IMR-90 (cell line): Measurements from ENCODE around the gene DLEU7. TPM values are rescaled to one million over a fixed set of nuclear protein-coding genes. Genes with fewer than 3 reads are reported as not detected.

ENCODE experiments used
- ATAC-seq: fragments of 200-7000 bp; cut with Tn5 transposase; 2 replicates; pipeline ENCODE4 v1.9.1; 2020; ENCODE audit warnings: low read depth, mild to moderate bottlenecking, moderate library complexity
- BruUV-seq: library from RNA; stranded (reverse); fragments of 400-500 nt; replicated peaks from 2 replicates; lab custom pipeline; 2021; lab: Mats Ljungman, UMichigan
- CTCF ChIA-PET: fragments of 300-600 bp; formaldehyde crosslinking; extraction: SDS; loops from one replicate; lab custom pipeline; 2021; ENCODE audit warnings: antibody characterized with exemption; lab: Yijun Ruan, JAX
- POLR2A ChIA-PET: fragments of 300-600 bp; sonication (Branson Sonifier 250); formaldehyde crosslinking; loops from one replicate; lab custom pipeline; 2022; ENCODE audit warnings: antibody characterized with exemption; ENCODE audit not compliant: unreplicated experiment; lab: Charles Lee
- DNase-seq: peaks from one replicate; pipeline ENCODE4 v3.0.0; 2013
- H2AFZ ChIP-seq: replicated peaks from 2 replicates; pipeline ENCODE3; 2013; ENCODE audit warnings: low read length, mild to moderate bottlenecking; ENCODE audit not compliant: poor library complexity
- H2AK5ac ChIP-seq: 2 replicates; pipeline ENCODE4 v1.6.1; 2013; ENCODE audit warnings: low read depth, low read length, inconsistent platforms
- H2AK9ac ChIP-seq: replicated peaks from 2 replicates; pipeline ENCODE3; 2013; ENCODE audit warnings: mild to moderate bottlenecking, low read depth, low read length, moderate library complexity; ENCODE audit not compliant: poor library complexity
- H2BK120ac ChIP-seq: 2 replicates; pipeline ENCODE4 v1.6.1; 2013; ENCODE audit warnings: low read depth, low read length, inconsistent platforms
- H2BK15ac ChIP-seq: 3 replicates; pipeline ENCODE4 v1.6.1; 2013; ENCODE audit warnings: low read depth, low read length, inconsistent platforms
- H2BK20ac ChIP-seq: 2 replicates; pipeline ENCODE4 v1.6.1; 2013; ENCODE audit warnings: low read depth, mild to moderate bottlenecking, inconsistent platforms, low read length, moderate library complexity
- H2BK5ac ChIP-seq: 2 replicates; pipeline ENCODE4 v1.6.1; 2013; ENCODE audit warnings: mild to moderate bottlenecking, low read depth, low read length, inconsistent platforms; ENCODE audit not compliant: poor library complexity, severe bottlenecking
- H3K14ac ChIP-seq: replicated peaks from 2 replicates; pipeline ENCODE4 v1.6.1; 2013; ENCODE audit warnings: low read depth, low read length, inconsistent platforms
- H3K18ac ChIP-seq: 2 replicates; pipeline ENCODE4 v1.6.1; 2013; ENCODE audit warnings: low read depth, low read length, control low read depth
- H3K23ac ChIP-seq: 2 replicates; pipeline ENCODE4 v1.6.1; 2013; ENCODE audit warnings: low read depth, low read length, inconsistent platforms
- H3K27ac ChIP-seq: 2 replicates; pipeline ENCODE4 v1.5.1; 2013; ENCODE audit warnings: mild to moderate bottlenecking, control low read depth, low read length; ENCODE audit not compliant: insufficient read depth
- H3K27me3 ChIP-seq: 2 replicates; pipeline ENCODE4 v1.6.1; 2013; ENCODE audit warnings: low read length; ENCODE audit not compliant: control insufficient read depth, insufficient read depth
- H3K36me3 ChIP-seq: 2 replicates; pipeline ENCODE4 v1.6.1; 2013; ENCODE audit warnings: low read length, mixed read lengths; ENCODE audit not compliant: control insufficient read depth, insufficient read depth
- H3K4ac ChIP-seq: 2 replicates; pipeline ENCODE4 v1.6.1; 2013; ENCODE audit warnings: low read depth, low read length, inconsistent platforms
- H3K4me1 ChIP-seq: 2 replicates; pipeline ENCODE4 v1.6.1; 2013; ENCODE audit warnings: low read length, mixed read lengths; ENCODE audit not compliant: control insufficient read depth, insufficient read depth
- H3K4me2 ChIP-seq: 2 replicates; pipeline ENCODE4 v1.6.1; 2013; ENCODE audit warnings: low read depth, mild to moderate bottlenecking, control low read depth, low read length, moderate library complexity
- H3K4me3 ChIP-seq: 2 replicates; pipeline ENCODE4 v1.5.1; 2013; ENCODE audit warnings: low read depth, mild to moderate bottlenecking, control low read depth, low read length, moderate library complexity; ENCODE audit not compliant: insufficient read depth
- H3K56ac ChIP-seq: 2 replicates; pipeline ENCODE4 v1.6.1; 2013; ENCODE audit warnings: low read length, inconsistent platforms; ENCODE audit not compliant: insufficient read depth; ENCODE audit errors: extremely low read depth
- H3K79me1 ChIP-seq, 2 experiments: 2 replicates each; pipeline ENCODE4 v1.6.1; 2013; ENCODE audit warnings: low read length in 2 of 2, inconsistent platforms in 1 of 2, low read depth in 1 of 2
- H3K9ac ChIP-seq: 2 replicates; pipeline ENCODE4 v1.6.1; 2013; ENCODE audit warnings: low read depth, low read length, control low read depth
- H3K9me1 ChIP-seq: 2 replicates; pipeline ENCODE4 v1.6.1; 2013; ENCODE audit warnings: low read length, inconsistent platforms; ENCODE audit not compliant: insufficient read depth
- H3K9me3 ChIP-seq: 2 replicates; pipeline ENCODE4 v1.6.1; 2013; ENCODE audit warnings: low read length; ENCODE audit not compliant: control insufficient read depth, insufficient read depth
- H4K20me1 ChIP-seq: 2 replicates; pipeline ENCODE4 v1.6.1; 2013; ENCODE audit warnings: low read length, inconsistent platforms; ENCODE audit not compliant: insufficient read depth
- H4K5ac ChIP-seq: 2 replicates; pipeline ENCODE4 v1.6.1; 2013; ENCODE audit warnings: mild to moderate bottlenecking, low read depth, low read length, control low read depth
- H4K8ac ChIP-seq, 2 experiments: 2 replicates each; pipeline ENCODE4 v1.6.1; 2013; ENCODE audit warnings: low read depth in 2 of 2, low read length in 2 of 2, control low read depth in 1 of 2, inconsistent platforms in 1 of 2
- H4K91ac ChIP-seq: 2 replicates; pipeline ENCODE4 v1.6.1; 2013; ENCODE audit warnings: low read depth, low read length, inconsistent platforms; ENCODE audit not compliant: insufficient read depth
- BHLHE40 ChIP-seq: fragments of 150-350 bp; IDR thresholded peaks from 2 replicates; pipeline ENCODE4 v1.6.1; 2016; ENCODE audit warnings: mild to moderate bottlenecking, low read depth, low read length
- ELK1 ChIP-seq: fragments of 150-350 bp; IDR thresholded peaks from 2 replicates; pipeline ENCODE4 v1.6.1; 2016; ENCODE audit warnings: low read depth, mild to moderate bottlenecking, low read length, moderate library complexity, borderline replicate concordance
- FOS ChIP-seq: fragments of 150-350 bp; IDR thresholded peaks from 2 replicates; pipeline ENCODE4 v1.6.1; 2016; ENCODE audit warnings: low read depth, low read length
- MAFK ChIP-seq: IDR thresholded peaks from 2 replicates; pipeline ENCODE4 v1.6.1; 2012; ENCODE audit warnings: low read depth, low read length, improper control_type of control experiment
- MAZ ChIP-seq: IDR thresholded peaks from 2 replicates; pipeline ENCODE4 v1.6.1; 2012; ENCODE audit warnings: low read depth, mild to moderate bottlenecking, low read length, improper control_type of control experiment, moderate library complexity, borderline replicate concordance
- NFE2L2 ChIP-seq: fragments of 150-350 bp; IDR thresholded peaks from 2 replicates; pipeline ENCODE4 v1.6.1; 2016; ENCODE audit warnings: low read depth, mild to moderate bottlenecking, low read length
- POLR2A ChIP-seq: IDR thresholded peaks from 2 replicates; pipeline ENCODE4 v1.6.1; 2012; ENCODE audit warnings: mild to moderate bottlenecking, low read depth, low read length
- RAD21 ChIP-seq: IDR thresholded peaks from 2 replicates; pipeline ENCODE4 v1.6.1; 2012; ENCODE audit warnings: low read length, improper control_type of control experiment
- RCOR1 ChIP-seq: IDR thresholded peaks from 2 replicates; pipeline ENCODE4 v1.6.1; 2012; ENCODE audit warnings: mild to moderate bottlenecking, low read length, improper control_type of control experiment; ENCODE audit not compliant: insufficient replicate concordance
- SMC3 ChIP-seq: fragments of 150-350 bp; IDR thresholded peaks from 2 replicates; pipeline ENCODE4 v1.6.1; 2016; ENCODE audit warnings: low read depth, mild to moderate bottlenecking, antibody characterized with exemption, low read length, moderate library complexity
- USF2 ChIP-seq: fragments of 150-350 bp; IDR thresholded peaks from 2 replicates; pipeline ENCODE4 v1.6.1; 2017; ENCODE audit warnings: mild to moderate bottlenecking, antibody characterized with exemption, low read length, low read depth
- WGBS, 2 experiments: methylation state at CpG; one replicate each; pipeline versions ENCODE4 v1.1.5 to v1.1.7; 2013; ENCODE audit warnings: missing lambda C conversion rate in 2 of 2; ENCODE audit not compliant: insufficient read length in 1 of 2; ENCODE audit errors: extremely low coverage in 2 of 2; 5-methylcytosine and 5-hydroxymethylcytosine counted together
- dilution Hi-C: fragments of 300-500 bp; cut with HindIII; formaldehyde crosslinking; loops from one replicate; pipeline ENCODE4 v1.14.3; 2018; ENCODE audit warnings: low sequenced_read_pairs; ENCODE audit not compliant: unreplicated experiment
- in situ Hi-C: fragments of 300-500 bp; cut with MboI; formaldehyde crosslinking; loops from 3 replicates; pipeline ENCODE4 v1.14.3; 2019; ENCODE audit warnings: low sequenced_read_pairs, inconsistent platforms, mixed read lengths
- intact Hi-C: fragments of 100-400 bp; cut with micrococcal nuclease; formaldehyde crosslinking; loops from 2 replicates; pipeline ENCODE4 v1.10.0; 2022
- polyA plus RNA-seq, 3 experiments: library from polyadenylated mRNA; depleted of rRNA; stranded (reverse); fragments of >200 nt; gene quantifications; 2 replicates each; pipeline ENCODE4 v1.2.3, GENCODE V29; 2012; ENCODE audit warnings: low replicate concordance in 1 of 3
- total RNA-seq: library from RNA; depleted of rRNA; stranded (reverse); fragments of >200 nt; gene quantifications from 2 replicates; pipeline ENCODE4 v1.2.3, GENCODE V29; 2012

The DLEU7 gene
- total and polyA plus RNA-seq, 2 of the 4 experiments (the other 2 are of a cell fraction) = not detected

DNA sequence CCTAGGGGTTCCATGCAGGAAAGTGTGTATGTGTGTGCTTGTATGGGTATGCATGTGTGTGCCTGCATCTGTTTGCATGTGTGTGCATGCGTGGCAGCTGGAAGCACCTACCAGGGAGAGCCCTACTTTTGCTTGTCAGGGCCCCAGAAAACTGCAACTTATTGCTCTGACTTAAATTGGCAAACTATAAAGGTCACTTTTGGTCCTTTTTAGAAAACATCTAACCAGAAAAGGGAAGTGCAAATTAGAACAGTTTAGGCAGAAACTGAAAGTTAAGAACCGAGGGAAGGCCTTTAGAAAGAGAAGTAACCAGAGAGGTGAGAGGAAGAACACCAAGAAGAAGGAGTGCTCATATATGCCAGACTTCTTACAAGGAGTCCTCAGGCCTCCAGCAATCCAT lies 32.5 kb downstream of the DLEU7 start:
- Histone ChIP-seq H4K20me1 (no peaks in the 10 kb centered on the region), H2BK20ac (no peak overlapping the region), H3K23ac (no peak overlapping the region), H3K56ac (no peak overlapping the region), H3K9ac (no peak overlapping the region), H3K14ac (no peak overlapping the region), H2BK15ac (no peak overlapping the region), H4K91ac (no peak overlapping the region), H3K4ac (no peak overlapping the region), H2BK120ac (no peak overlapping the region), H2AK9ac (no peak overlapping the region), H4K8ac (no peak overlapping the region), H2BK5ac (no peak overlapping the region), H2AFZ (no peak overlapping the region), H3K9me1 (no peaks in the 10 kb centered on the region), H3K79me1 (no peaks in the 10 kb centered on the region), H3K27ac (no peak overlapping the region), H3K4me1 (no peaks in the 10 kb centered on the region), H3K36me3 (no peaks in the 10 kb centered on the region), H4K5ac (no peak overlapping the region), H3K27me3 (peaks cover 9% of the 10 kb centered on the region), H3K4me2 (no peak overlapping the region), H3K9me3 (no peaks in the 10 kb centered on the region), H3K18ac (no peak overlapping the region), H3K4me3 (no peak overlapping the region), H2AK5ac (no peak overlapping the region)
- POLR2A ChIA-PET = interaction anchor here (0.5 kb wide), 1 partner anchor 246 kb away, joined by 6 read pairs; no protein-coding TSS in a partner anchor
- ATAC-seq = no peak
- dilution Hi-C loops = no loop called here
- WGBS, 2 experiments = no CpG with 5 or more reads among the region's 2 CpGs
- no TSS peak for BruUV-seq
- no peak for DNase-seq
- TF ChIP-seq USF2 = no peak
- no peak for TF ChIP-seq BHLHE40
- no peak for TF ChIP-seq RAD21
- TF ChIP-seq ELK1 = no peak
- TF ChIP-seq NFE2L2 = no peak
- TF ChIP-seq RCOR1 = no peak
- no peak for TF ChIP-seq MAZ
- no peak for TF ChIP-seq POLR2A
- TF ChIP-seq FOS = no peak
- no peak for TF ChIP-seq SMC3
- TF ChIP-seq MAFK = no peak
- in situ Hi-C loops = no loop called here
- intact Hi-C loops = loop anchor here (2.0 kb wide), 1 partner anchor 260 kb away; no protein-coding TSS in a partner anchor
- CTCF ChIA-PET = interaction anchor here (0.6 kb wide), 1 partner anchor 114 kb away, joined by 5 read pairs; no protein-coding TSS in a partner anchor
